Lower leg skin (tissue), 3 donors: Measurements from ENCODE around the gene CGREF1.

Experiments used
- POLR2A ChIP-seq, 2 donors: fragments of 450-650 bp; IDR thresholded peaks; one replicate each; pipeline ENCODE4 v1.6.1; 2016 to 2017; ENCODE audit warnings: antibody characterized with exemption in 2 of 2, mild to moderate bottlenecking in 1 of 2, moderate library complexity in 1 of 2
- TF ChIP-seq, protein P1 (sequence below), 3 donors: fragments of 450-650 bp; IDR thresholded peaks; one replicate each; pipeline ENCODE4 v1.5.1; 2016; ENCODE audit warnings: antibody characterized with exemption in 3 of 3, mild to moderate bottlenecking in 3 of 3, moderate library complexity in 2 of 3

DNA sequence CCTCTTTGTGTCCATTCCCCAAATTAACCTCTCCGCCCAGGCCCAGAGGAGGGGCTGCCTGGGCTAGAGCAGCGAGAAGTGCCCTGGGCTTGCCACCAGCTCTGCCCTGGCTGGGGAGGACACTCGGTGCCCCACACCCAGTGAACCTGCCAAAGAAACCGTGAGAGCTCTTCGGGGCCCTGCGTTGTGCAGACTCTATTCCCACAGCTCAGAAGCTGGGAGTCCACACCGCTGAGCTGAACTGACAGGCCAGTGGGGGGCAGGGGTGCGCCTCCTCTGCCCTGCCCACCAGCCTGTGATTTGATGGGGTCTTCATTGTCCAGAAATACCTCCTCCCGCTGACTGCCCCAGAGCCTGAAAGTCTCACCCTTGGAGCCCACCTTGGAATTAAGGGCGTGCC, 18.9 kb downstream of the CGREF1 start:
- TF ChIP-seq, protein P1, sequence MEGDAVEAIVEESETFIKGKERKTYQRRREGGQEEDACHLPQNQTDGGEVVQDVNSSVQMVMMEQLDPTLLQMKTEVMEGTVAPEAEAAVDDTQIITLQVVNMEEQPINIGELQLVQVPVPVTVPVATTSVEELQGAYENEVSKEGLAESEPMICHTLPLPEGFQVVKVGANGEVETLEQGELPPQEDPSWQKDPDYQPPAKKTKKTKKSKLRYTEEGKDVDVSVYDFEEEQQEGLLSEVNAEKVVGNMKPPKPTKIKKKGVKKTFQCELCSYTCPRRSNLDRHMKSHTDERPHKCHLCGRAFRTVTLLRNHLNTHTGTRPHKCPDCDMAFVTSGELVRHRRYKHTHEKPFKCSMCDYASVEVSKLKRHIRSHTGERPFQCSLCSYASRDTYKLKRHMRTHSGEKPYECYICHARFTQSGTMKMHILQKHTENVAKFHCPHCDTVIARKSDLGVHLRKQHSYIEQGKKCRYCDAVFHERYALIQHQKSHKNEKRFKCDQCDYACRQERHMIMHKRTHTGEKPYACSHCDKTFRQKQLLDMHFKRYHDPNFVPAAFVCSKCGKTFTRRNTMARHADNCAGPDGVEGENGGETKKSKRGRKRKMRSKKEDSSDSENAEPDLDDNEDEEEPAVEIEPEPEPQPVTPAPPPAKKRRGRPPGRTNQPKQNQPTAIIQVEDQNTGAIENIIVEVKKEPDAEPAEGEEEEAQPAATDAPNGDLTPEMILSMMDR (IDR thresholded peaks at IDR 0.05), result no peak
- no peak for TF ChIP-seq POLR2A (IDR thresholded peaks at IDR 0.05)
